WI38 (cell line): ENCODE results near the gene TMCO6.

Experiments
- H3K4me3 ChIP-seq: 2 replicates; pipeline ENCODE4 v1.5.1; 2011; ENCODE audit warnings: low read depth, mild to moderate bottlenecking, control low read depth, low read length
- CTCF ChIP-seq: IDR thresholded peaks from 2 replicates; pipeline ENCODE4 v1.5.1; 2012; ENCODE audit warnings: low read depth, mild to moderate bottlenecking, control low read depth, low read length

Gene TMCO6

GRCh38 chr5:140631036-140631417, 8.2 kb upstream of the TMCO6 start:
- H3K4me3 ChIP-seq = no peak overlapping the region
- TF ChIP-seq CTCF = no peak

- TF ChIP-seq CTCF = no peak
- H3K4me3 ChIP-seq = peak overlapping the region; percentile 54
Measured at GRCh38 chr5:140631831-140632365, 7.4 kb upstream of the TMCO6 start.

DNA sequence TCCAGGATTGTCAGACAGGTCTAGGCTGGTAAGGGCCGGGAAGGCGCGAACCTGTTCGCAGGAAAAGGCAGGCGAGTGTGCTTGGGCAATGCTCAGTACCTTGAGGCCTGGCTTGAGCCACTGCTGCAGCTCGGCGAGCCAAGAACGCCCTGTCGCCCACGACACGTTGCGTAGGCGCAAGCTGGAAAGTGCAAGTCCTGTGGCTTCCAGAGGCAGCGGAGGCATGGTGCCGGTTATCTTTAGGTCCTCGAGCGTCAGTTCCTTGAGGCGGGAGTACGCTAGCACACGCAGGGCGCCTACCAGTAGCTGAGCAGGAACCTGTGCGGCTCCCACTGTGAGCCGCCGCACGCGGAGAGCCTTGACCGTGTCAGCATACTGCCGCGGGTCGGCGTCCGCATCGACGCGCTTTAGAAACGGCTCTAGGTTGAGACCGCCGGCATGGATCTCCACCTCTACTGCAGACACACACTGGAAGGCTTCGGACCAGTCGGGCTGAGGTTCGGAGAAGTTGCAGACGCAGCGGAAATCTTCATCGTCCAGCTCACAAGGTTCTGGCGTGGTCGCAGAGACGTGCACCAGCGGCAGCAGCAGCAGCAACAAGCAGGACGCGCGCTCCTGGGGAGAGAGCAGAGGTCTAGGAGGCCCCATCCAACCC, 6.8 kb upstream of the TMCO6 start:
- H3K4me3 ChIP-seq = peak overlapping the region; percentile 54
- no peak for TF ChIP-seq CTCF

GRCh38 chr5:140633021-140633471, 6.2 kb upstream of the TMCO6 start, which contains the start of gene CD14:
Gene CD14, minus strand, starts transcription at chr5:140633175. Its CDS starts 104 bp downstream, at chr5:140633071.
- peak within 1 kb of the TSS; percentile 54 for H3K4me3 ChIP-seq
- no peak for TF ChIP-seq CTCF

GRCh38 chr5:140633501-140633900, 5.8 kb upstream of the TMCO6 start:
- no peak overlapping the region for H3K4me3 ChIP-seq
- TF ChIP-seq CTCF = no peak

- TF ChIP-seq CTCF = no peak
- no peak overlapping the region for H3K4me3 ChIP-seq
Measured at GRCh38 chr5:140634103-140634502, 5.1 kb upstream of the TMCO6 start.
